ENCODE results near the gene HTR1E.

- TF ChIP-seq CTCF (IDR thresholded peaks at IDR 0.05; ENCODE audit: low read depth, low read length): no peak
- no peak for TF ChIP-seq EZH2phosphoT487 (IDR thresholded peaks at IDR 0.05; ENCODE audit: low read depth)
Observed at GRCh38 chr6:86916393-86916792, 20.9 kb upstream of the HTR1E start.

Measured in OCI-LY3 (cell line).